OCI-LY1 (cell line): Measurements from ENCODE around the gene CDCA7L.

Experiments used
- H2AFZ ChIP-seq: fragments of 200-600 bp; sonication (generic), shearing (Covaris generic); 2 replicates; pipeline ENCODE4 v1.6.0; 2014; ENCODE audit warnings: antibody characterized with exemption, mild to moderate bottlenecking, low read length
- H3F3A ChIP-seq: fragments of 200-600 bp; sonication (generic), shearing (Covaris generic); 2 replicates; pipeline ENCODE4 v1.6.0; 2014; ENCODE audit warnings: mild to moderate bottlenecking, antibody characterized with exemption, low read length, moderate library complexity; ENCODE audit not compliant: insufficient read depth
- H3K27ac ChIP-seq: fragments of 200-600 bp; sonication (generic); 2 replicates; pipeline ENCODE4 v1.5.1; 2014; ENCODE audit warnings: low read length, mixed run types, mild to moderate bottlenecking, low read depth; ENCODE audit not compliant: poor library complexity, severe bottlenecking
- H3K27me3 ChIP-seq: fragments of 200-600 bp; sonication (generic); 2 replicates; pipeline ENCODE4 v1.6.0; 2014; ENCODE audit warnings: antibody characterized with exemption, mild to moderate bottlenecking, low read length, moderate library complexity; ENCODE audit not compliant: insufficient read depth
- H3K36me3 ChIP-seq: fragments of 200-600 bp; sonication (generic); 2 replicates; pipeline ENCODE4 v1.6.1; 2014; ENCODE audit warnings: mild to moderate bottlenecking, antibody characterized with exemption, low read length, moderate library complexity, mixed read lengths; ENCODE audit not compliant: insufficient read depth
- H3K4me1 ChIP-seq: fragments of 200-600 bp; sonication (generic); 2 replicates; pipeline ENCODE4 v1.5.1; 2014; ENCODE audit warnings: mild to moderate bottlenecking, low read length, moderate library complexity; ENCODE audit not compliant: insufficient read depth, severe bottlenecking
- H3K4me2 ChIP-seq: fragments of 200-600 bp; sonication (generic), shearing (Covaris generic); 2 replicates; pipeline ENCODE4 v1.6.1; 2014; ENCODE audit warnings: low read length
- H3K4me3 ChIP-seq: fragments of 200-600 bp; sonication (generic); 2 replicates; pipeline ENCODE4 v1.5.1; 2014; ENCODE audit warnings: low read length, low read depth, mild to moderate bottlenecking, mixed read lengths; ENCODE audit not compliant: poor library complexity, severe bottlenecking
- H3K79me2 ChIP-seq: fragments of 200-600 bp; shearing (Covaris generic); 2 replicates; pipeline ENCODE4 v1.6.1; 2016; ENCODE audit warnings: mixed run types, low read length, mixed read lengths; ENCODE audit not compliant: insufficient read depth
- H3K9ac ChIP-seq: fragments of 200-600 bp; sonication (generic), shearing (Covaris generic); 2 replicates; pipeline ENCODE4 v1.6.1; 2014; ENCODE audit warnings: mild to moderate bottlenecking, low read length, mixed read lengths
- H3K9me2 ChIP-seq: fragments of 200-600 bp; sonication (generic), shearing (Covaris generic); 2 replicates; pipeline ENCODE4 v1.6.1; 2014; ENCODE audit warnings: low read depth, mild to moderate bottlenecking, low read length, mixed read lengths
- H3K9me3 ChIP-seq: fragments of 200-600 bp; shearing (Covaris generic); 2 replicates; pipeline ENCODE4 v1.6.1; 2014; ENCODE audit warnings: low read length, mixed read lengths
- H4K20me1 ChIP-seq: fragments of 200-600 bp; sonication (generic), shearing (Covaris generic); 2 replicates; pipeline ENCODE4 v1.6.0; 2016; ENCODE audit warnings: mild to moderate bottlenecking, low read length; ENCODE audit not compliant: insufficient read depth
- CTCF ChIP-seq: fragments of 200-600 bp; sonication (generic), shearing (Covaris generic); IDR thresholded peaks from 2 replicates; pipeline ENCODE4 v1.5.1; 2017; ENCODE audit warnings: mild to moderate bottlenecking, antibody characterized with exemption, low read length, moderate library complexity, mixed read lengths
- EZH2 ChIP-seq: fragments of 200-600 bp; sonication (generic), shearing (Covaris generic); IDR thresholded peaks from 2 replicates; pipeline ENCODE4 v1.8.0; 2017; ENCODE audit warnings: borderline replicate concordance, mixed run types, mild to moderate bottlenecking, antibody characterized with exemption, low read length, moderate library complexity, mixed read lengths

The CDCA7L gene

GRCh38 chr7:21912931-21913780, 32.5 kb downstream of the CDCA7L start:
- Histone ChIP-seq H3K36me3 (peaks cover 20% of the 10 kb centered on the region), H3K9me2 (no peaks in the 10 kb centered on the region), H4K20me1 (no peaks in the 10 kb centered on the region), H3K79me2 (no peaks in the 10 kb centered on the region), H3K4me3 (no peak overlapping the region), H2AFZ (no peak overlapping the region), H3K27me3 (no peaks in the 10 kb centered on the region), H3F3A (no peaks in the 10 kb centered on the region), H3K27ac (peak overlapping the region; percentile 57), H3K4me2 (no peak overlapping the region), H3K4me1 (peaks cover 31% of the 10 kb centered on the region), H3K9ac (no peak overlapping the region; the same call in 1 of the 2 replicates), H3K9me3 (no peaks in the 10 kb centered on the region)
- TF ChIP-seq CTCF: no peak
- no peak for TF ChIP-seq EZH2

- peaks cover 29% of the 10 kb centered on the region for H3K36me3 ChIP-seq
- H3K4me1 ChIP-seq: peaks cover 31% of the 10 kb centered on the region
- H2AFZ ChIP-seq: no peak overlapping the region
- H4K20me1 ChIP-seq: no peaks in the 10 kb centered on the region
- H3K27ac ChIP-seq: peak overlapping the region; percentile 57
- no peaks in the 10 kb centered on the region for H3F3A ChIP-seq
- no peak overlapping the region for H3K4me2 ChIP-seq
- H3K27me3 ChIP-seq: no peaks in the 10 kb centered on the region
- H3K9me2 ChIP-seq: no peaks in the 10 kb centered on the region
- no peak overlapping the region for H3K9ac ChIP-seq
- no peaks in the 10 kb centered on the region for H3K9me3 ChIP-seq
- TF ChIP-seq CTCF (no peak), EZH2 (no peak)
- no peaks in the 10 kb centered on the region for H3K79me2 ChIP-seq
- H3K4me3 ChIP-seq: no peak overlapping the region
These were observed 33.4 kb downstream of the CDCA7L start for GRCh38 chr7:21912305-21912704.

GRCh38 chr7:21911341-21911875, 34.3 kb downstream of the CDCA7L start:
- Histone ChIP-seq H3K4me2 (no peak overlapping the region), H3K27me3 (no peaks in the 10 kb centered on the region), H3K27ac (no peak overlapping the region), H3K4me1 (peaks cover 31% of the 10 kb centered on the region), H3K9me3 (no peaks in the 10 kb centered on the region), H3K9ac (no peak overlapping the region), H4K20me1 (no peaks in the 10 kb centered on the region), H3F3A (no peaks in the 10 kb centered on the region), H3K36me3 (peaks cover 34% of the 10 kb centered on the region), H3K9me2 (no peaks in the 10 kb centered on the region), H3K4me3 (no peak overlapping the region), H2AFZ (no peak overlapping the region), H3K79me2 (no peaks in the 10 kb centered on the region)
- TF ChIP-seq CTCF (no peak), EZH2 (no peak)
